Measurements from ENCODE around the gene MYL6B.
A peak's percentile ranks its signal among the peaks of the same experiment; 100 is the strongest.
"Not testable (repeated sequence)": the region's sequence is repeated elsewhere in the genome, so short reads cannot be mapped to it uniquely, and the experiment has no call there.

The MYL6B gene

GRCh38 chr12:56178347-56178746 lies 26.0 kb downstream of the MYL6B start:
- DNase-seq, result no peak

GRCh38 chr12:56186957-56187356 lies 34.6 kb downstream of the MYL6B start:
- no peak for DNase-seq

GRCh38 chr12:56188131-56188777 lies 35.9 kb downstream of the MYL6B start:
- no peak for DNase-seq

GRCh38 chr12:56188778-56189098 lies 36.4 kb downstream of the MYL6B start:
- no peak for DNase-seq

- DNase-seq, result peak; percentile 80 to 88
Observed at GRCh38 chr12:56189099-56189917, 36.9 kb downstream of the MYL6B start, which contains the start of gene SMARCC2. Gene SMARCC2 (minus strand): TSS chr12:56189483. CDS start chr12:56189461, 22 bp downstream.

- DNase-seq, result peak; percentile 58 to 86
Observed at GRCh38 chr12:56189918-56190694, 37.7 kb downstream of the MYL6B start.

- no peak for DNase-seq
Observed at GRCh38 chr12:56190695-56191155, 38.3 kb downstream of the MYL6B start.

- no peak for DNase-seq
Observed at GRCh38 chr12:56192582-56192981, 40.2 kb downstream of the MYL6B start.

- peak; percentile 2 to 82 for DNase-seq
Observed at GRCh38 chr12:56193025-56193578, 40.7 kb downstream of the MYL6B start.

GRCh38 chr12:56196818-56197550 lies 44.6 kb downstream of the MYL6B start:
- DNase-seq, result not testable (repeated sequence)

- DNase-seq, result no peak
Observed at GRCh38 chr12:56197921-56198635, 45.7 kb downstream of the MYL6B start.

GRCh38 chr12:56198836-56199235 lies 46.4 kb downstream of the MYL6B start:
- DNase-seq, result no peak

- no peak for DNase-seq
Observed at GRCh38 chr12:56202366-56202765, 50.0 kb downstream of the MYL6B start.

- DNase-seq, result no peak
Observed at GRCh38 chr12:56202838-56203237, 50.5 kb downstream of the MYL6B start.

GRCh38 chr12:56204275-56204674 lies 51.9 kb downstream of the MYL6B start:
- DNase-seq, result no peak

GRCh38 chr12:56205445-56205844 lies 53.1 kb downstream of the MYL6B start:
- no peak for DNase-seq

GRCh38 chr12:56206452-56207166 lies 54.2 kb downstream of the MYL6B start:
- no peak for DNase-seq
